BJ (cell line): Measurements from ENCODE around the gene DNER. TPM values are rescaled to one million over a fixed set of nuclear protein-coding genes. Genes with fewer than 3 reads are reported as not detected.
A peak's percentile ranks its signal among the peaks of the same experiment; 100 is the strongest.

ENCODE experiments used
- CTCF ChIA-PET: fragments of 350-600 bp; formaldehyde crosslinking; extraction: SDS; loops from one replicate; lab custom pipeline; 2021; ENCODE audit warnings: antibody characterized with exemption, inconsistent platforms; lab: Yijun Ruan, JAX
- POLR2A ChIA-PET: fragments of 300-600 bp; sonication (Branson Sonifier 250); formaldehyde crosslinking; extraction: SDS; loops from one replicate; lab custom pipeline; 2021; ENCODE audit warnings: antibody characterized with exemption; lab: Charles Lee
- DNase-seq: peaks from one replicate; pipeline ENCODE4 v3.0.0-alpha.2; 2011; ENCODE audit warnings: low read depth
- H3K27me3 ChIP-seq: 2 replicates; pipeline ENCODE4 v1.6.0; 2011; ENCODE audit warnings: low read length; ENCODE audit not compliant: control insufficient read depth, insufficient read depth
- H3K36me3 ChIP-seq: 2 replicates; pipeline ENCODE4 v1.5.1; 2011; ENCODE audit warnings: low read length; ENCODE audit not compliant: control insufficient read depth, insufficient read depth
- H3K4me3 ChIP-seq: 2 replicates; pipeline ENCODE4 v1.5.1; 2011; ENCODE audit warnings: low read depth, mild to moderate bottlenecking, control low read depth, low read length
- polyA plus RNA-seq: library from polyadenylated mRNA; depleted of rRNA; stranded (reverse); fragments of >200 nt; gene quantifications from 2 replicates; pipeline ENCODE4 v1.2.3, GENCODE V29; 2011
- TF ChIP-seq, protein P1 (sequence below): IDR thresholded peaks from 2 replicates; pipeline ENCODE4 v1.5.1; 2011; ENCODE audit warnings: low read depth, mild to moderate bottlenecking, control low read depth, inconsistent platforms, low read length, moderate library complexity; ENCODE audit not compliant: insufficient read depth

The DNER gene
- polyA plus RNA-seq, 1 experiment = 0.02 TPM

DNA sequence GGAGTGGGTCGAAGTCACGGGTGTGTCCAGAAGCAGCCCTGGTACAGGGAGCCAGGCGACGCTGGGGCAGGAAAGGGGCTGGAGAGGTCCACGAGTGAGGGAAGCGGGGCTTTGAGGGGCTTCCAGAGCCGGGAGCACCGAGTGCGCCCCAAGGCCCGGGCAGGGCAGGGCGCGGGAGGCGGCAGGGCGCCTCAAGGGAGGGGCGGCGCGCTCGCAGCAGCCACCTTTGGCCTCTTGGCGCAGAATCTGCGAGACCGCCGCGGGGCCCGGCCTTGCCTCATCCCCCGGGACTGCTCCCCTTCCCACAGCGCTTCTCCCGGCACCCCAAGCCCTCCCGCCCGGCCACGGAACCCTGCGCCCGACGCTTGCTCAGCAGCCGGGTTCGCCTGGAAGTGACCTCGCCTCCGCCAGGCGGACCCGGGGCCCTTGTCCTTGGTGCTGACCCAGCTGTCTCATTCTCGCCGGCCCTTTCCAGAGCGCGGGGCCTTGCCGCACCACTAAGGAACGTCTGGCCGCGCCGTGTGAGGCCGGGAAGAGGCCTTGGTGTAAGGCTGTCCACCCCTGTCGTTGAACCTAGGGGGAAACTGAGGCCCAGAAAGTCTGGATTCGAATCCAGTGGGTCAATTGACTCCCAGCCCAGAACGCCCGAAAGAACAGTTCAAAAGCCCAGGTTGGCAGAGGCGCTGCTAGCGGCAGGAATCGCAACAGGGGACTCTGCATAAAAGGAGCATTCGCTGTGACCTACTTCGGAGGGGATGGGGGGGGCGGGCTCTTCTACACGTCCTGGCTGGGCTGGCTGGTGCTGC, 584 bp upstream of the DNER start:
- H3K27me3 ChIP-seq = peaks cover 16% of the 10 kb centered on the region
- POLR2A ChIA-PET = no interaction called here
- peak overlapping the region; percentile 34 for H3K4me3 ChIP-seq
- no peaks in the 10 kb centered on the region for H3K36me3 ChIP-seq
- DNase-seq = no peak
- CTCF ChIA-PET = interaction anchor here (0.9 kb wide), 1 partner anchor 9 kb away, joined by 3 read pairs; no protein-coding TSS in a partner anchor
- TF ChIP-seq, protein P1, sequence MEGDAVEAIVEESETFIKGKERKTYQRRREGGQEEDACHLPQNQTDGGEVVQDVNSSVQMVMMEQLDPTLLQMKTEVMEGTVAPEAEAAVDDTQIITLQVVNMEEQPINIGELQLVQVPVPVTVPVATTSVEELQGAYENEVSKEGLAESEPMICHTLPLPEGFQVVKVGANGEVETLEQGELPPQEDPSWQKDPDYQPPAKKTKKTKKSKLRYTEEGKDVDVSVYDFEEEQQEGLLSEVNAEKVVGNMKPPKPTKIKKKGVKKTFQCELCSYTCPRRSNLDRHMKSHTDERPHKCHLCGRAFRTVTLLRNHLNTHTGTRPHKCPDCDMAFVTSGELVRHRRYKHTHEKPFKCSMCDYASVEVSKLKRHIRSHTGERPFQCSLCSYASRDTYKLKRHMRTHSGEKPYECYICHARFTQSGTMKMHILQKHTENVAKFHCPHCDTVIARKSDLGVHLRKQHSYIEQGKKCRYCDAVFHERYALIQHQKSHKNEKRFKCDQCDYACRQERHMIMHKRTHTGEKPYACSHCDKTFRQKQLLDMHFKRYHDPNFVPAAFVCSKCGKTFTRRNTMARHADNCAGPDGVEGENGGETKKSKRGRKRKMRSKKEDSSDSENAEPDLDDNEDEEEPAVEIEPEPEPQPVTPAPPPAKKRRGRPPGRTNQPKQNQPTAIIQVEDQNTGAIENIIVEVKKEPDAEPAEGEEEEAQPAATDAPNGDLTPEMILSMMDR = 0 out of 2 replicates have a peak, but pooled peaks have one; percentile 6

DNA sequence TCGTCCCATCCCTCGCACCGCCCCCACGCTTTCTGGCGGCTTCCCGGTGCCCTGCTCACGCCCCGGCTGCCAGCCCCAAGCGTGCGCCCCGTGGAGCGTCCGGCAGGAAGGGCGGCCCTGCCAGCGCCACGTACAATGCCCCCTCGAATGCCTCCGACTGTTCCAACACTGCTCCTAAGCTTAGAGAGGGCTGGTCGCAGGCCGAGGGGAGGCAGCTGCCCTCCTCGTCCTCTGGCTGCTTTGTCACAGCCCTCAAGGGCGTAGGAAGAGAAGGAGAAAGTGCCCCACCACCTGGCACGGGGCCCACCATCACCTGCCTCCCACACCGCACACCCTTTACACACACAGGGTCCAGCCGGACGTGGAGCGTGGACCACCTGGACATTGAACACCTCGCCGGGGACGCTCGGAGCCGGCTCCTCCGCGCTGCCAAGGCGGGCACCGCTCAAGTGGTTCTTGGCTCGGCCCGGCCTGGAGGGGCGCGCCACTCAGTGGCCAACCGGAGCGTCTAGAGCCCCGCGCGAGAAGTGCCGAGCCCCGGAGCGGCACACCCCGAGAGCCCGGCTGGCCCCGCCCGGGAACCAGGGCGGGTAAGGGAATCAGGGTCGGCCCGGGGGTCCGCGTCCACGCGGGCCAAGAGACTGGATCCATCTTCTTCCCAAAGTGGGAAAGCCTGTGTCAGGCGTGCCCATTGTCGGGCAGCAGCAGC, 830 bp downstream of the DNER start:
- CTCF ChIA-PET = interaction anchor here (0.6 kb wide), 1 partner anchor 277 kb away, joined by 5 read pairs; no protein-coding TSS in a partner anchor
- POLR2A ChIA-PET = no interaction called here
- no peaks in the 10 kb centered on the region for H3K36me3 ChIP-seq
- TF ChIP-seq, protein P1 = no peak
- no peak for DNase-seq
- H3K4me3 ChIP-seq = no peak overlapping the region; the same call in 1 of the 2 replicates
- H3K27me3 ChIP-seq = peaks cover 18% of the 10 kb centered on the region

DNA sequence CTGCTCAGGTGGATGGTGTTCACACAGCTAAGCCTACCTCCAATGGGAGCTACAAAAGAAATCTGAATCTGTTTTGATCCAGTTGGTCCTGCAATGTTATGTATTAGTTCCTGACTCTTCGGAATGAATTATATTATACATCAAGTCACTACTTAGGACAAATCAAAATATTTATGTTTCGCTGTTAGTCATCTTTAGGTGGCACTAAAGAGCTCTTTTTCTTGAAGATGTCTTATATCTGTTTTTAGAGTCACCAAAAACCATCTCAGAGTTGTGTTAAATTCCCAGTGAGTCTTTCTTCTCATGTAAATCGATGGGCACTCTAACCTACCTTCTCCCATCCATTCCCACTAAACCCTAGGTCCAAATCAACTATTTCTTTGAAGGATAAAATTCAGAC, 2.2 kb downstream of the DNER start:
- ChIA-PET POLR2A (no interaction called here), CTCF (interaction anchor here (0.6 kb wide), 1 partner anchor 8 kb away, joined by 3 read pairs; no protein-coding TSS in a partner anchor)
- Histone ChIP-seq H3K27me3 (peaks cover 18% of the 10 kb centered on the region), H3K36me3 (no peaks in the 10 kb centered on the region), H3K4me3 (no peak overlapping the region)
- DNase-seq = no peak
- TF ChIP-seq, protein P1 = 0 out of 2 replicates have a peak, but pooled peaks have one; percentile 12

DNA sequence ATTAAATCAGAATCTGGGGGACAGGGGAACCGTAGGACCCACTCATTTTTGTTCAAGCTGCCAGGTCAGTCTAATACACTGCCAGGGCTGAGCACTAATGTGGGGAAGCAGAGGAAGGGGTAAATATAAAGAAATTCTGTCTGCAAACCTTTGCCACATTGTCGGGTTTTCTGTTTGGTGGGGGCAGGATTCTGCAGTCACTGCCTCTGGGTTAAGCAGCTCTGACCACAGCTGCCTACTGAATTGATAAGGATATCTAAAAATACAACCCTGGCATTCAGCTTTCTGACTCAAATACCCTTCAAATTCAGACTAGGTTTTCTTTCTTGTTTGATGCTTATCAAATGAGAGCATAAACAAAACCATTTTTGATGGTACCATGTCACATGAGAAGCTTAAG, 6.0 kb downstream of the DNER start:
- H3K36me3 ChIP-seq = no peaks in the 10 kb centered on the region
- CTCF ChIA-PET = interaction anchor here (0.6 kb wide), 1 partner anchor 710 kb away, joined by 3 read pairs; no protein-coding TSS in a partner anchor
- TF ChIP-seq, protein P1 = no peak
- peaks cover 8% of the 10 kb centered on the region for H3K27me3 ChIP-seq
- no peak for DNase-seq
- POLR2A ChIA-PET = no interaction called here
- H3K4me3 ChIP-seq = no peak overlapping the region

DNA sequence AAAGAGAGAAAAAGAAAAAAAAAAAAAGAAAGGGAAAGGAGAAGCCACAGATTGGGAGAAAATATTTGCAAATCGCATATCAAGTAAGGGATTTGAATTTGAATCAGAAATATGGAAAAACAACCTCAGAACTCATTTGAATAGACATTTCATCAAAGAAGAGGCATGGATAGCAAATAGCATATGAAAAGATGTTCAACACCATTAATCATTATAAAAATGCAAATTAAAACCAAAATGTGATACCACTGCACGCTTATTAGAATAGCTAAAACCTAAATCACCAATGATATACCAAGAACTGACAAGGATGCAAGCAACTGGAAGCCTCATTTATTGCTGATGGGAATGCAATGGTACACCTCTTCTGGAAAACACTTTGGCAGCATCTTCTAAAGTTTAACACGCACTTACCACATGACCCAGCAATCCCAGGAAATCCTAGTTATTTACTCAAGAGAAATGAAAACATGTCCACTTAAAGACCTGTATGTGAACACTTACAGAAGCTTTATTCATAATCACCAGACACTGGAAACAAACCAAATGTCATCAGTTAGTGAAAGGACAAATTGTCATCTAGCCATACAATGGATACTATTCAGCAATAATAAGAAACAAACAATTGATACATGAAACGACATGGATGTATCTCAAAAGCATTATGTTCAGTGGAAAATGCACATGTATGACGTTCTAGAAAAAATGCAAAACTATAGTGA, 10.3 kb downstream of the DNER start:
- ChIA-PET POLR2A (no interaction called here), CTCF (no interaction called here)
- no peak for DNase-seq
- H3K27me3 ChIP-seq = peaks cover 3% of the 10 kb centered on the region
- no peak overlapping the region for H3K4me3 ChIP-seq
- TF ChIP-seq, protein P1 = no peak
- H3K36me3 ChIP-seq = no peaks in the 10 kb centered on the region
